NCI-H510A treated with DMSO at 0.1 percent for 48 hours (cell line): ENCODE measurements around the gene NR2F1.

Experiments
- DNase-seq: peaks from one replicate; lab custom pipeline; 2025; lab: John Stamatoyannopoulos, UW

NR2F1 gene

GRCh38 chr5:93642526-93642925 is 59.5 kb downstream of the NR2F1 start:
- DNase-seq, result no peak
